Gastrocnemius medialis (tissue), 4 donors: ENCODE data around the gene ITGB3.

ENCODE experiments used
- CTCF ChIP-seq, 5 experiments: fragments of 450-650 bp in 3 of 5; fragments of 200-600 bp in 2 of 5; sonication (generic) in 2 of 5; IDR thresholded peaks in 4 of 5; conservative IDR thresholded peaks in 1 of 5; 1 replicate in 4 of 5; 2 replicates in 1 of 5; pipeline ENCODE4 v1.5.1; 2016 to 2019; ENCODE audit warnings: antibody characterized with exemption in 5 of 5, mild to moderate bottlenecking in 3 of 5, moderate library complexity in 3 of 5
- POLR2A ChIP-seq, 2 donors: fragments of 450-650 bp; IDR thresholded peaks; one replicate each; pipeline ENCODE4 v1.6.1; 2017; ENCODE audit warnings: antibody characterized with exemption in 2 of 2, mild to moderate bottlenecking in 2 of 2, moderate library complexity in 2 of 2

GRCh38 chr17:47281216-47281615 lies 27.6 kb downstream of the ITGB3 start:
- TF ChIP-seq CTCF (IDR thresholded peaks at IDR 0.05 in 4 of 5, conservative IDR thresholded peaks at IDR 0.05 in 1 of 5) (no peak), POLR2A (IDR thresholded peaks at IDR 0.05) (no peak)
